ENCODE results near the gene GNAI2.

Gene GNAI2

GRCh38 chr3:50294089-50294488, 58.1 kb downstream of the GNAI2 start:
- Histone ChIP-seq H3K4me3 (ENCODE audit: severe bottlenecking) (no peak overlapping the region), H3K27me3 (ENCODE audit: insufficient read depth, poor library complexity, severe bottlenecking) (no peaks in the 10 kb centered on the region), H3K9me3 (ENCODE audit: severe bottlenecking) (no peaks in the 10 kb centered on the region), H3K36me3 (ENCODE audit: low read depth) (peaks cover 17% of the 10 kb centered on the region), H3K27ac (ENCODE audit: poor library complexity, severe bottlenecking) (no peak overlapping the region), H3K4me1 (ENCODE audit: insufficient read depth, poor library complexity, severe bottlenecking) (no peaks in the 10 kb centered on the region)
- DNase-seq (ENCODE audit: low spot score): no peak
- TF ChIP-seq CTCF (IDR thresholded peaks at IDR 0.05; ENCODE audit: poor library complexity, severe bottlenecking): no peak
- ATAC-seq (ENCODE audit: low read depth): no peak

- H3K4me3 ChIP-seq (ENCODE audit: severe bottlenecking): no peak overlapping the region
- no peak overlapping the region for H3K27ac ChIP-seq (ENCODE audit: poor library complexity, severe bottlenecking)
- H3K9me3 ChIP-seq (ENCODE audit: severe bottlenecking): no peaks in the 10 kb centered on the region
- no peak for ATAC-seq (ENCODE audit: low read depth)
- peaks cover under 1% of the 10 kb centered on the region for H3K4me1 ChIP-seq (ENCODE audit: insufficient read depth, poor library complexity, severe bottlenecking)
- TF ChIP-seq CTCF (IDR thresholded peaks at IDR 0.05; ENCODE audit: poor library complexity, severe bottlenecking): no peak
- peaks cover 10% of the 10 kb centered on the region for H3K36me3 ChIP-seq (ENCODE audit: low read depth)
- no peaks in the 10 kb centered on the region for H3K27me3 ChIP-seq (ENCODE audit: insufficient read depth, poor library complexity, severe bottlenecking)
- DNase-seq (ENCODE audit: low spot score): no peak
Measured at GRCh38 chr3:50294492-50295403, 58.7 kb downstream of the GNAI2 start.

- DNase-seq (ENCODE audit: low spot score) (no peak), ATAC-seq (ENCODE audit: low read depth) (no peak)
- no peak for TF ChIP-seq CTCF (IDR thresholded peaks at IDR 0.05; ENCODE audit: poor library complexity, severe bottlenecking)
- H3K9me3 ChIP-seq (ENCODE audit: severe bottlenecking): no peaks in the 10 kb centered on the region
- H3K4me1 ChIP-seq (ENCODE audit: insufficient read depth, poor library complexity, severe bottlenecking): peaks cover 9% of the 10 kb centered on the region
- H3K27ac ChIP-seq (ENCODE audit: poor library complexity, severe bottlenecking): no peak overlapping the region
- no peaks in the 10 kb centered on the region for H3K27me3 ChIP-seq (ENCODE audit: insufficient read depth, poor library complexity, severe bottlenecking)
- H3K36me3 ChIP-seq (ENCODE audit: low read depth): no peaks in the 10 kb centered on the region; the same call in 1 of the 2 replicates
- H3K4me3 ChIP-seq (ENCODE audit: severe bottlenecking): no peak overlapping the region
Measured at GRCh38 chr3:50295553-50296431, 59.8 kb downstream of the GNAI2 start.

- no peak for TF ChIP-seq CTCF (IDR thresholded peaks at IDR 0.05; ENCODE audit: poor library complexity, severe bottlenecking)
- no peak for ATAC-seq (ENCODE audit: low read depth)
- H3K4me1 ChIP-seq (ENCODE audit: insufficient read depth, poor library complexity, severe bottlenecking): peaks cover 9% of the 10 kb centered on the region
- no peaks in the 10 kb centered on the region for H3K9me3 ChIP-seq (ENCODE audit: severe bottlenecking)
- no peak for DNase-seq (ENCODE audit: low spot score)
- H3K4me3 ChIP-seq (ENCODE audit: severe bottlenecking): no peak overlapping the region
- H3K27me3 ChIP-seq (ENCODE audit: insufficient read depth, poor library complexity, severe bottlenecking): no peaks in the 10 kb centered on the region
- H3K36me3 ChIP-seq (ENCODE audit: low read depth): no peaks in the 10 kb centered on the region
- H3K27ac ChIP-seq (ENCODE audit: poor library complexity, severe bottlenecking): no peak overlapping the region
Measured at GRCh38 chr3:50296721-50297383, 60.8 kb downstream of the GNAI2 start.

All from RWPE2 (cell line).